Heart left ventricle (tissue), 16 donors: Measurements from ENCODE around the gene EFNA5. TPM values are rescaled to one million over a fixed set of nuclear protein-coding genes. Genes with fewer than 3 reads are reported as not detected.

Source experiments
- ATAC-seq, 4 donors: fragments of 200-7000 bp; cut with Tn5 transposase; one replicate each; pipeline ENCODE4 v1.9.1; 2020 to 2022; ENCODE audit warnings: moderate library complexity in 4 of 4, mild to moderate bottlenecking in 3 of 4, moderate number of reproducible peaks in 1 of 4
- DNase-seq, 5 donors: peaks; one replicate each; pipeline ENCODE4 v3.0.0-alpha.2; 2020
- H3K27ac ChIP-seq, 12 donors: fragments of 200-600 bp; sonication (generic) in 4 of 12; one replicate each; pipeline versions ENCODE4 v1.5.0 to v1.8.0; 2016 to 2022; ENCODE audit warnings: mild to moderate bottlenecking in 2 of 12
- H3K27me3 ChIP-seq, 9 donors: fragments of 200-600 bp; sonication (generic) in 2 of 9; one replicate each; pipeline versions ENCODE4 v1.5.1 to v1.8.0; 2016 to 2022; ENCODE audit warnings: mild to moderate bottlenecking in 3 of 9
- H3K36me3 ChIP-seq, 9 donors: fragments of 200-600 bp; sonication (generic) in 2 of 9; one replicate each; pipeline versions ENCODE4 v1.5.0 to v1.8.0; 2018 to 2022; ENCODE audit warnings: mild to moderate bottlenecking in 2 of 9
- H3K4me1 ChIP-seq, 12 donors: fragments of 200-600 bp; sonication (generic) in 4 of 12; one replicate each; pipeline versions ENCODE4 v1.5.0 to v1.8.0; 2016 to 2022; ENCODE audit warnings: mild to moderate bottlenecking in 3 of 12
- H3K4me3 ChIP-seq, 12 donors: fragments of 200-600 bp; sonication (generic) in 4 of 12; one replicate each; pipeline versions ENCODE4 v1.5.0 to v1.8.0; 2017 to 2022; ENCODE audit warnings: mild to moderate bottlenecking in 9 of 12, moderate library complexity in 4 of 12
- H3K9me3 ChIP-seq, 12 donors: fragments of 200-600 bp; sonication (generic) in 4 of 12; one replicate each; pipeline versions ENCODE4 v1.5.0 to v1.8.0; 2016 to 2022; ENCODE audit warnings: mild to moderate bottlenecking in 1 of 12
- CTCF ChIP-seq, 12 donors: fragments of 200-600 bp; sonication (generic) in 4 of 12; IDR thresholded peaks; one replicate each; pipeline versions ENCODE4 v1.5.0 to v1.8.0; 2018 to 2022; ENCODE audit warnings: antibody characterized with exemption in 12 of 12, mild to moderate bottlenecking in 5 of 12
- POLR2A ChIP-seq, 2 donors: fragments of 450-650 bp; IDR thresholded peaks; one replicate each; pipeline ENCODE4 v1.6.1; 2017; ENCODE audit warnings: antibody characterized with exemption in 2 of 2, mild to moderate bottlenecking in 2 of 2, moderate library complexity in 2 of 2
- WGBS, 4 donors: extraction: QIAGEN DNeasy Blood & Tissue Kit in 2 of 4; methylation state at CpG; one replicate each; pipeline versions ENCODE4 v1.1.5 to v1.1.7; 2013 to 2018; 5-methylcytosine and 5-hydroxymethylcytosine counted together
- intact Hi-C, 10 donors: fragments of 100-400 bp; cut with DNase I; formaldehyde crosslinking; loops; one replicate each; pipeline versions ENCODE4 v1.11.1 to v1.14.2; 2022
- polyA plus RNA-seq, 2 donors: library from polyadenylated mRNA; stranded (reverse); fragments of 200-250 nt; gene quantifications; one replicate each; pipeline ENCODE4 v1.2.3, GENCODE V29; 2013
- total RNA-seq, 9 donors: library from RNA; depleted of rRNA in 2 of 9; stranded (reverse); fragments of >200 nt in 2 of 9; fragmentation: NEBNext Ultra II Directional in 3 of 9; extraction: Animal tissue kit (Norgen Biotek cat#: 25700) in 3 of 9; gene quantifications; one replicate each; pipeline versions ENCODE4 v1.1.0 to v1.2.4, GENCODE V29; 2016 to 2023
- donor health status: ischemic (EF 13 %, LVEDD 7.1; RV severe dilation, severe dysfunction).
- donor health status: healthy with polysubstance abuse.
- donor health status: DM: no; HTN: yes; CAD: no.
- donor health status: DM: no; HTN: no; CAD: no.
- donor health status: ischemic (EF 25% LVEDD 6.9; RV normal size, moderate dysfunction).
- donor health status: ischemic (EF 25% LVEDD 5.7; RV mildly dilated, moderate dysfunction).
- donor health status: healthy.
- donor health status: DM: yes; HTN: yes; CAD: no.
- donor health status: ischemic (EF 35%, LVEDD 5.7; RV mildly dilated, moderate dysfunction).
- donor health status: nonischemic (EF 11% LVEDD 7.7; RV severe dilation, severe dysfunction).
- donor health status: DM: yes; HTN: yes; CAD: no.
- donor health status: PGD.
- donor health status: ischemic (EF 29% LVEDD 5.4; RV normal size, mild dysfunction).
- donor health status: nonischemic (EF 23%, LVEDD 6.1; RV moderate dilation, normal function).

Gene EFNA5
- total and polyA plus RNA-seq, 11 donors: 6.1 to 58.4 (median 28.3) TPM

- intact Hi-C loops: no loop called here
- ATAC-seq (no peak), DNase-seq (no peak)
- H3K27me3 ChIP-seq: no peaks in the 10 kb centered on the region
- H3K36me3 ChIP-seq: no peaks in the 10 kb centered on the region
- H3K9me3 ChIP-seq: no peaks in the 10 kb centered on the region
- WGBS, 4 donors: 66 to 75% (median 68%) methylated on average over 7 of the region's 7 CpGs
- TF ChIP-seq POLR2A (IDR thresholded peaks at IDR 0.05): no peak
- TF ChIP-seq CTCF (IDR thresholded peaks at IDR 0.05): no peak
- no peak overlapping the region for H3K4me3 ChIP-seq
- no peak overlapping the region for H3K27ac ChIP-seq
- H3K4me1 ChIP-seq: peaks cover 0 to 4% (median 0%) of the 10 kb centered on the region in 12 donors
Observed at GRCh38 chr5:107372723-107373450, 297.9 kb downstream of the EFNA5 start.

GRCh38 chr5:107370396-107370968 is 300.3 kb downstream of the EFNA5 start:
- DNase-seq (peak in 1 of 5 donors; percentile 30), ATAC-seq (peak in 3 of 4 donors; percentile 55 to 64 (median 62))
- H3K27ac ChIP-seq: no peak overlapping the region
- H3K27me3 ChIP-seq: no peaks in the 10 kb centered on the region
- intact Hi-C loops: no loop called here
- H3K4me3 ChIP-seq: no peak overlapping the region
- no peaks in the 10 kb centered on the region for H3K36me3 ChIP-seq
- H3K4me1 ChIP-seq: peaks cover 0 to 4% (median 0%) of the 10 kb centered on the region in 12 donors
- WGBS, 4 donors: 54 to 70% (median 63%) methylated on average over 6 of the region's 6 CpGs
- no peaks in the 10 kb centered on the region for H3K9me3 ChIP-seq
- no peak for TF ChIP-seq POLR2A (IDR thresholded peaks at IDR 0.05)
- TF ChIP-seq CTCF (IDR thresholded peaks at IDR 0.05): no peak

GRCh38 chr5:107369622-107370021 is 301.1 kb downstream of the EFNA5 start:
- WGBS, 4 donors: 91 to 100% (median 94%) methylated on average over 1 of the region's 1 CpG
- TF ChIP-seq CTCF (IDR thresholded peaks at IDR 0.05) (no peak), POLR2A (IDR thresholded peaks at IDR 0.05) (no peak)
- ATAC-seq: no peak
- Histone ChIP-seq H3K27ac (no peak overlapping the region), H3K36me3 (no peaks in the 10 kb centered on the region), H3K4me3 (no peak overlapping the region), H3K4me1 (peaks cover 0 to 10% (median 0%) of the 10 kb centered on the region in 12 donors), H3K27me3 (no peaks in the 10 kb centered on the region), H3K9me3 (no peaks in the 10 kb centered on the region)
- intact Hi-C loops: no loop called here
- DNase-seq: no peak

- no peaks in the 10 kb centered on the region for H3K9me3 ChIP-seq
- intact Hi-C loops: no loop called here
- WGBS, 4 donors: 89 to 93% (median 92%) methylated on average over 7 of the region's 7 CpGs
- H3K4me3 ChIP-seq: no peak overlapping the region
- H3K27me3 ChIP-seq: no peaks in the 10 kb centered on the region
- no peak for TF ChIP-seq POLR2A (IDR thresholded peaks at IDR 0.05)
- DNase-seq (no peak), ATAC-seq (no peak)
- no peaks in the 10 kb centered on the region for H3K36me3 ChIP-seq
- no peak overlapping the region for H3K27ac ChIP-seq
- H3K4me1 ChIP-seq: peaks cover 0 to 13% (median 0%) of the 10 kb centered on the region in 12 donors
Observed at GRCh38 chr5:107368615-107369014, 302.1 kb downstream of the EFNA5 start.
